HG03558 (cell line): ENCODE data around the gene GBX1.

Source experiments
- ATAC-seq: cut with Tn5 transposase; IDR thresholded peaks from one replicate; pipeline ENCODE4 v1.9.1; 2021; ENCODE audit warnings: moderate number of reproducible peaks; ENCODE audit not compliant: unreplicated experiment; ENCODE audit errors: extremely low read depth

Gene GBX1

DNA sequence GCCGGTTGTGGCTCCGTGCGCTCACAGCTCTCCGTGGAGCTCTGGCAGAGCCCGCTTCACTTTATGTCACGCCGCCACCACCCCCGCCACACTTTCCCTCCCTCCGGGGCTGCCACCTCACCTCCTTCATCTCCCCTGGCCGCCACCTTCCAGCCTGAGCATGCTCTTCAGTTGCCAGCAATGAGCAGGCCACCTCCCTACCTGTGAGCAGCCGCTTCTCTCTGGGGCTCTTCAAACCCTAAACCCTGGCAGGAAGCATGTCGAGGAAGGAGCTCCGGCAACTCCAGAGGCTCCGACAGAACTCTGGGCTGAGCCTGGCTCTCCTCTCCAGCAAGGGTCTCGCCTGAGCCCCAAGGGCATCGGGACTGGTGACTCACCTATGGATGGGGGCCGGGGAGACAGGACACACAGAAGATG is 36.7 kb downstream of the GBX1 start:
- no peak for ATAC-seq

DNA sequence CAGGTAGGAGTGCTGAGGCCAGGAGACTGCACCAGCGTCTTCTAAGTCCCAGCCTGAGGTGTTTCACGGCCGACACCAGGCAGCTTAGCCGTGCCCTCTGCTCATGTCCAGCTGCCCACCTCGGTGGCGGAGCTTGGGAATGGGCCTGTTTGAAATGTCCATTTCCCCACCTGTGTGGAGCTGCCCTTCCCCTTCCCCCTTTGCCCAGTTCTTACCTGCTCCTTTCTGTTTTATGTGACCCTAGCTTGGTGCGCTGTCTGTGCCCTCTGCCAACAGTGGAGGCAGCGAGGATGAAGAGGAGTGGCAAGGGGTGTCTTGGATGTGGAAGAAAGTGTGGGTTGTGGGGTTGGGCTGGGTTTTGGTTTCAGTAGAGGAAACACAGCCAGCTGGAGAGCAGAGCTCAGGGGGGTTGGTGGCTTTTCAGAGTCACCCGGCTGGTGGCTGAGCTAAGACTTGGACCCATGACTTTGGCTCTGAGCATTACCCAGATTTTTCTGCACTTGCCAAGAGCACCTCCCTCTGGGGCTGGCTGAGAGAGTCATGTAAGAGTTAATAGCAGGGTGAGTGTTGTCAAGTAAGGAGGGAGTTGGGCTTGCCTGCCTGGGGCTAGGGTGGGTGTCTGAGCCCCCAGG is 37.4 kb downstream of the GBX1 start:
- no peak for ATAC-seq

DNA sequence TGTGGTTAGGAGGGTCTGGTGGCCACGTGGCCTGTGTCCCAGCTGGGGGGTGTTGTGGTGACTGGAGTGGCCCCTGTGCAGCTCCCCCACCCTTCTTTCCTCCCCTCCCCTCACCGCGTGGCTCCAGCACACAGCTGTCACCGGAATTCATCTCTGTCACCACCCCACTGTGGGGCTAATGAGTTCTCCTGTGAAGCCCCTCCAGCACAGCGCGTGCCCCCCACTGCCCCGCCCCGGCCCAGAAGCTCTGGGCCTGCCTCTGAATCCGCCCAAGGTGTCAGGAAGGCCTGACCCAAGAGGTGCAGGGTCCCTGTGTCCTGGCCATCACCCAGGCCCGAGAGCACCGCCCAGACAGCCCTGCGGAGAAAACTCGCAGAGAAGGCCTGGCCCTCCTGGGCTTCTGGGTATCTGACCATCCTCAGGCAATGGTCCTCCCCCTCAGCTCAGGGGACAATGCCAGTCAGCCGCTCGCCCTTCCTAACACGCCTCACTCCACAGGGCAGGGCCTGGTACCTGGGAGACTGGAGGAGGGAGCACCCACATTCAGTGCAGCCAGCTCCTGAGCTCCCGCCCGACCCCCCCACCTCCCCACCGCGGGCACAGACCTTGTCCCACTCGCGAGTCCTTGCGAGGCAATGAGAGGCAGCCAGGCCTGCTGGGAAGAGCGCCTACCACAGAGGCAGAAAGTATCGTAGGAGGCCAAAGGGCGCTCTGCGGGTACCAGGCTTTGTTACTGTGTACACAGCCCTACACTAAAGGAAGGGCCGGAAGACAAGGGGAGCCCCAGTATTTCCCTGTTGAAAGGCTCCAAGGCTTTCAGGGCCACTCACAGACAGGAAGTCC is 38.2 kb downstream of the GBX1 start:
- no peak for ATAC-seq

DNA sequence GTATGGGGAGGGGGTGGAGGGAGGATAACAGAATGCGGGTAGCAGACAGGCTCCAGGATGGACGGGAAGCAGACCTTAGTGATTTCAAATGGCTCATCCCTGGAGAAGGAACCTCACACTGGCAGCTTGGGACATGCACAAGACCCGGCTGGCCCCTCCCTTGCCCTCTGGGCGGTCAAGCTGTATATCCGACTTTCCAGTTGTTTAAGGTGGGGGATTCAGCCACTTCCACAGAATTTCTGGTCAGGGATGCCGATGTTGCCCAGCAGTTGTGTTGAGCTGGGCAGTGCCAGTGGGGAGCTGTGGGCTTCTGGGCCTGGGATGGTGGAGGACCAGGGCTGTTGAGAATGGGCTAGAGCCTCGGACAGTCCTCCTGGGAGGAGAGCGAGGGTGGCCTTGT is 38.8 kb downstream of the GBX1 start:
- ATAC-seq, result no peak

DNA sequence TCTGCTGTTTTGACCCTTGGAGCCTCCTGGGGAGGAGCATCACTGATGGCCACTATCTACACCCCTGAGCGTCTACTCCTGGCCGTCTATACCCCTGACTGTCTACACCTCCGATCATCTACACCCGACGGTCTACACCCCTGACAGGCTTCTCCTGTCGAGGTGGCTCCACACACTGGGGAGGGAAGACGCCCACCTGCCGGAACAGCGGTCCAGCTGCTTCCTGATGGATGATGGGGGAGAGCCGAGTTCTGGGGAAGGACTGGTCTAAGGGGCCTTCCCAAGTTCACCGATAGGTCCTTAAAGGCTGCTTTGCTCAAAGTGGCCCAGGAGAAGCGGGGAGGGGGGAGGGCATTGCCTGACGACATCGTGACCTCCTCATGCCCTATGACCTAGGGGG is 39.4 kb downstream of the GBX1 start:
- ATAC-seq, result no peak

DNA sequence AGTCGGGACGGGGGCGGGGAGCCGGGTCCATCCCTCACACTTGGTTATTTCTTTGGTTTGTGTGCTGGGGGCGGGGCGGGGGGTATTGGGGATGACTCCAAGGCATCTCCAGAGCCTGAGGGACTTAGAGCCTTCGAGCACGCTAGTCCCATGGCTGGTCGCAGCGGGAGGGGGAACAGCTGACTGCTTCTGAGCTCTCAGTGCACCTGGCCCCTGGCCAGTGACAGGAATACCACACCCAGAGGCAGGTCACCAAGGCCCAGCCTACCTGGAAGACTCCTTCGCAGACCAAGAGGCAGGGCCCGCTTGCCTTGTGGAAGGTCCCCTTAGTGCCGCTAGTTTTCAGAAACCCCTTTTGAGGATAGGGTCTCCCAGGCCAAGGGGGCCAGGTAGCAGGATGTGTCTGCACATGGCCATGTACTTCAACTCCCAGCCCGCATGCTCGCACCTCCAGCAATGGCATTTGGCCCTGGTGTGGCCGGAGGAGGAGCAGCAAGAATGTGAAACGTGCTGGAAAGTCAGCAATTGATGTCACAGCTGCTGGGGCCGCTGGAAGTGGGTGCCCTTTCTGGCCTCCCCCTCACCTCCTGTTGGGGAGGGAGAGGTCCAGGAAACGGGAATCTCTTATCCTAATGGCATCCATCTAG is 40.9 kb downstream of the GBX1 start:
- no peak for ATAC-seq

DNA sequence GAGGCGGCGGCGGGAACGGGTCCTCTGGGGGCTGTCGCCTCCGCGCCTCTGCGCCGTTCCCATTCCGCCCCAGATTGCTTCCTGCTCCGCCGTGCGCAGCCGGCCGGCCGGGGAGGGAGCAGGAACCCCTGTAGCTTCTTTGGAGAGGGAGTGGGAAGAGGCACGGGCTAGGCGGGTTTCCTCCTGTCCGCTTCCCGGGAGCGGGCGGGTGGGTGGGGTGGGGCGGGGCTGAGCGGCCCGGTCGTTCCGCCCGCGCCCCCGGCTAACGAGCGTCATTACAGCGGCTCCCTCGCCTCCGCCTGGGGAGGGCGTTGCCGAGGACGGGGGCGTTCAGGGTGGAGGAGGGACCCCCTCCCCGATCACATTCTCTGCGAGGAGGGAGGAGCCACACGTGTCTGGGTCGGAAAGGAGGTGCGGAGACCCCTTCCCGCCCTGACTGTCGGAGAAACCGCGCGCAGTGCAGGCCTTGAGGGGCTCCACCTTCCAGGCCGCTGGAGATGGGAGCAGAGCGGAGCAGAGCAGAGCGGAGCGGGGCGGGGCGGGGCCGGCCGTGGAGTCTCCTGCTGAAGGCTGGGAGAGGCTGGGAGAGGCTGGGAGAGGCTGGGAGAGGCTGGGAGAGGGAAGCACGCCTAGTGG is 41.5 kb downstream of the GBX1 start:
- no peak for ATAC-seq

DNA sequence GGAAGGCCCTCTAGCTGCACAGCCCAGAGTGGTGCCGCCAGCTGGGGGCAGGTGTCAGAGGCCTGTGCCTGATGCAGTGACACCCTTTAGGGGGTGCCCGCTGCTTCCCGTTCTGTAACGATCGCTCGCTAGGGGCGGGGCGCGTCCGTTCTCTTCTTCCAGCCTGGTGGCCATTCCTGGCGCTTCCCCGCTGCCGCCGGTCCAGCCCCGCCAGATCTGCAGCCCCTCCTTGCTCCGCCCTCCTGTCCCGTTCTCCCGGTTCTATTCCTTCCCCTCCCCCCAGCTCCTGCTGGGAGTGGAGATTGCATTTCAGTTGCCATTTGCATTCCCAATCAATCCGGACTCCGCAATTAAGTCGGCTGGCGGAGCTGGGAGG is 42.0 kb downstream of the GBX1 start:
- ATAC-seq, result no peak

DNA sequence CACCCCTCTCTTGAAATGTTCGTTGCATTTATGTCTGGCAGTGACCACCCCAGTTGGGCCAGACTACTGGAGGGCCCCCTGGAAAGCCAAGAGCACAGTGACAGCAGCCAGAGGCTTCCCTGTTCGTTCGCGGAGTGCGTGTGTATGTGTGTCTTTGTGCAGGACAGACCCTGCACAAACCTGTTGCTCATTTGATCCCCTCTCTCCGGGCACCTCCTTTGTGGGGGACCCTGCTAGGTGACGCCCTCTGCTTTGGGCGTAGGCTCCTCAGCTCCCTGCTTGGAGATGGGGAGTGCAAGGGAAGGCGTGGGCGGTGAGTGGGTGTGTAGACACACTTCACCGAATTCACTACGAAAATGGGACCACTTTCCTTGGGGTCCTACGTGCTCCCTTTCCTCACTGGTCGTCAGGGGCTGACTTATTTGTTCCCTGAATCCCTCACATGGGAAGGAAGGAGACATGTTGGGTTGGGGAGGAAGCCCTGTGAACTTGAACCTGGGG is 42.5 kb downstream of the GBX1 start:
- no peak for ATAC-seq

DNA sequence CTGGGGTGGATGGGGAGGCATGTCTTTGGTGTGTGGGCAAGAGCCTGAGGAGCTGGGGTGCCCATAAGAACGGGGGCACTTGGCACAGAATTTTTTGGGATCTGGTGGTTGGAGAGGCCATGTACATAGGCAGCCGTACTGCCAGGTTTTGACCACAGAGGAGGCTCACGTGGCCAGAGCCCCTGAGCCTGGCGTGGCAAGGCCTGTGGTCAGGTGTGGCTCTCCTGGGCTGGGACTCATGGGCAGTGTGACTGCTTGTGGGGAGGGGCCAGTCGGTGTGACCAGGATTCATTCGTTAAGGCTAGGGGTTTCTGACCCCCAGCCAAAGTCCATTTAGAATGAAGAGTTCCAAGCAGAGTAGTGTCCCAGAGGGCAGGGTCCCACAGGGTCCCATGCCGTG is 43.0 kb downstream of the GBX1 start:
- ATAC-seq, result no peak

DNA sequence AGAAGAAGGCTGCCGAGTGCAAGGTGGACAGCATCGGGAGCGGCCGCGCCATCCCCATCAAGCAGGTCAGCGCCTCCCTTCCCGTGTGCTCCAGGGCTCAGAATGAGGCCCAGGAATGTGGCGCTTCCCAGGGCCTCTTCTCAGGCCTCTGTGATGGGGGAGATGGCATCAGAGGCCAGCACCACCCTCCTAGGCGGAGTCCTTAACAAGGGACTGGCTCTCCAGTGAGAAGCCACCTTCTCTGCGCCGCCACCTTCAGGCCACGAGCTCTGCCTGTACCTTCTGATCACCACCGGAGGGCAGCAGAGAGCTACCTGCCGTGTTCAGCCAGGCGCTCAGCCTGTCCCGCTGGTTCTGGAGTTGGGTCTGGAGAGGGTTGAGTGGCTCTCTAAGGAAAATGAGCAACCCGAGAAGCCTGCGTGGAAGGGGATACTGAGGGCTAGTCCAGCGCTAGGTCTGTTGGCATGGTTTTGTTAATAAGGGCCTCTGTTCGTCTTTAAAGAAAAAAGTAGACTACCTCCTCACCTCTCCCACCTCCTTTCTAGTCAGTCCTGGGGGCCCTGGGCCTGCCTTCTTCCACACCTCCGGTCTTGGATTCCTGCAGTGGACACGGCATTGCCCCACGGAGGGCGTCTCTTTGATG is 43.6 kb downstream of the GBX1 start:
- no peak for ATAC-seq

DNA sequence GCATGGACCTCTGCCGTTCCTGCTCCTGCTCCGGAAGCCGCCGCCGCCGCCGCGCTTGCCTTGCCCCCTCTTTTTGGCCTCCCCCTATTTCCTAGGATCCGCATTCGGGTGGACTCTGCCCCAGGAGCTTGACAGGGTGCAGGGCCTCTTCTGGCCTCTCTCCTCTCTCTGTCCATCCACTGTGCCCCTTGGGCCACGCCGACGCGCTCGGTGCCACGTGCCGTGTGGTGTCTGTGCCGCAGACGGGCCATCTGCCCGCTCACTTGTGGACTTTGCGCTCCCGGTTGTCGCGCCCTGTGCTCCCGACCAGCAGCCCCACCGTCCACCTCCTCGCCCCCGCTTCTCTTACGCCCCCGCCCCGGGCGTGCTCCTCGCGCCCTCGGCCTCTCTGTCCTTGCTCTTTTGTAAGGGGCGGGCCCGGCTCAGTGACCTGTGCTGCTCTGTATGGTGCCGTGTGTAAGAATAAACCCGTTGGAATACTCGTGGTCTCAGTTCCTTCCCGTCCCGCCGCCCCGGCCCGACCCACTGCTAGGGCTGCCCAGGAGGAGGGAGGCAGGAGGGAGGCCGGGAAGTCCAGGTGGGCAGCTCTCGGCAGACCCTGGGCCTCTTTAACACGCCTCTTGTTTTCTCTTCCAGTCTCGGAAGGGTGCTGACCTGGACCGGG is 44.2 kb downstream of the GBX1 start:
- no peak for ATAC-seq

DNA sequence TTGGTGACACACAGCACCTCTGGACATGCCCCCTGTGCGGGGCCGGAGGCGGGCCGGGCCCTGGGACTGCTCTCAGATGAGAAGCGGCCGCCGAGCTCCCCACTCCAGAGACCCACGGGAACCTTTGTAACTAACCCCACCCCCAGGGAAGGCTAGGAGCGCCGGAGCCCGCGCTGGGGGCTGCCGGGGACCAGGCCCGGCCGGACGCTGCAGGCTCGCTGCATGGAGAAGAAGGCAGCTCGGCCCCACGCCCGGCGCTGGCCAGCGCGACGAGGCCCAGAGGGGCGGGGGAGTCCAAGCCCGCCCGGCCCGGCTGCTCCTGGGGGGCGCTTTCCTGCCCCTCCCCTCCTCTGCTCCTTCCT is 44.7 kb downstream of the GBX1 start:
- ATAC-seq, result no peak

DNA sequence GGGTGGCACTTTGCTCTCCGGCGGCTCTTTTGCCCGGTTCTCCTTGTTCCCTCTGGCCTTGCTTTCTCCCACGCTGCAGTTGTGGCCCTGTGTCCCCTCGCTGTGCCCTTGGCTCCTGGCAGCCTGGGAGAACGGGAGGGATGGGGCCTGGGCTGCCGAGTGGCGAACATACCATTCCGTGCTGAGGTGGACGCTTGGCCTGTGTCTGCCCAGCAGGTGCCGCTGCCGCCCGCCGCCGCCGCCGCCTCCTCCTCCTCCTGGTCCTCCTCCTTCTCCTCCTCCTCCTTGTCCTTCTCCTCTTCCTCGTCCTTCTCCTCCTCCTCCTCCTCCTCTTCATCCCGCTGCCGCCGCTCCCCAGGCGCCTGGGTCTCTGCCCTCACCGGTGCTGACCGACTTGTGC is 45.2 kb downstream of the GBX1 start:
- ATAC-seq, result no peak

DNA sequence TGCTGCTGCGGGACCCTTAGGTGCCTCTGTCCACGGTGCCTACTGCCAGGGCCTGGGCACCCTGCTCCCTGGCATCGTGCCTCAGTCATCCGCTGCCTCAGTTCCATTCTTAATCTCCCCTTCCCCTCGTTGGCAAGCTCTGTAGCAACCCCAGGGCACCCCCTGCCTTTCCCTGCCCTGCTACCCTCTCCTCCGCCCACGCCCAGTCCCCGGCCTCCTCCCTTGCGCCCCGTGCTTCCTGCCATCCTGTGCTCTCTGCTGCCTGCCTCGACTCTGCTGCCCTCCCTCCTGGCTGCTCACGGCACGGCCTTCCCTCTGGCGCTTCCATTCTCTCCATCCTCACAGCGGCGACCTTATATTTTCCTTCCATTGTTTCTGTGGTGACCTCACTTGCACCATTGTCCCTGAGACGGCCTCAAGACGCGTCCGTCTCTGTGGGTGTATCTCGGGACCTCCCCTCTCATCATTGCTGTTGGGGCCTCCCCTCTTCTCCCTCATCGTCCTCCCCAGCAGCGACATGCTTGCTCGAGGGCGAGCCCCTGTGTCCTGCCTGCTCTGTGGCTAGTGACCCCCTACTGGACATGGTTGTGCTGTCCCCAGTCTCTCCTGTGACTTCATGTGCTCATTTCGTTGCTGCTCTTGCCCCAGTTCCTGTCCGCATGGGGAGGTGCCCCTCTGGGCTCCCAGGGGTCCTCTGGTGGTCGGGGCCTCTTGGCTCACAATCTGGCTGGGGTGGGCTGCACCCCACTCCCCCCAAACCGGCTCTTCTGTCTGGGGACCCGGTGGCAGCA is 45.9 kb downstream of the GBX1 start:
- ATAC-seq, result no peak

DNA sequence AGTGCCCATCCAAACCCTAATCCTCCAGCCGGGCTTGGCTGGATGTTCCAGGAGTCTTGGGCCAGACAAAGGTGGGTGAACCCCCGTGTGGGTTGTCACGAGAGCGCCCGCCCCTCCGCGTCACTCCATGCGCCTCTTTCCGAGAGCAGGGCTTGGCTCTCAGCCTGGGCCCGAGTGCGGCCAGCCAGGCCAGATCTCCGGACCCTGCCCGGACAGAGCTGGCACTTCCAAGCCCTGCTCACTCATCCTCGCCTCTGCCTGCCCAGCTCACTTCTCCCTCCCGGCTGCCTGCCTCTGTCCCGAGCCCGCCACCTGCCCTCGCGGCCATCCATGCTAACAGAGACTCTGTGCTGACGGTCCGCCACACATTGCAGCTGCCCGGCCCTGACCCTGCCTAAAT is 46.6 kb downstream of the GBX1 start:
- no peak for ATAC-seq

DNA sequence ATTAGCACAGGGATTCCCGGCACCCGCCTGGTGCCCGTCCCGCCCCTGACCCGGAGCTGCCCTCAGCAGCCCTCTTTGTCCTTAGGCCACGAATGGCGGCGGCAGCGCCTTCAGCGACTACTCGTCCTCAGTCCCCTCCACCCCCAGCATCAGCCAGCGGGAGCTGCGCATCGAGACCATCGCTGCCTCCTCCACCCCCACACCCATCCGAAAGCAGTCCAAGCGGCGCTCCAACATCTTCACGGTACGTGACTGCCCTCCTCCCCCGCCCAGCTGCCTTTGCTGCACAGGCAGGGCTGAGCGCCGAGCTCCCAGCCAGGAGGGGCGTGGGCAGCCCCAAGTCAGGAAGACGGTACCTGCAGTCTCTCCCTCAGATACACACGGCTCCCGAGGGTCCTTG is 47.6 kb downstream of the GBX1 start:
- ATAC-seq, result no peak

DNA sequence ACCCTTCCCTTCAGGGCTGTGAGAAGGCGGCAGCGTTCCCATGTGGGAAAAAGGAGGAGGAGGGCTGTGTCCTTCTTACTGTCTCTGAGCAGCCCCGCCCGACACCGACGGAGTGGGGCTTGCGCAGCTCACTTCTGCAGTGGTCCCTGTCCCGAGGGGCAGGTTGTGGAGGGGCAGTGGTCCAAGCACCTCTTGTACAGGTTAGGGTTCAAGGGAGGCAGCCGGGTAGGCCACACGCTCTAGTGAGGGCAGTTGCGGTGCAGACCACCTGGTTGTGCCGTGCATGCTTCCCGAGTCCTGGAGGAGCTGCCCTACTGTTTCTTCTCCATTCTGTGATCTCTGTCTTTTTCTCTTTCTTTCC is 48.5 kb downstream of the GBX1 start:
- no peak for ATAC-seq
